IMR-90 (cell line): ENCODE data around the gene DSCAM. TPM values are rescaled to one million over a fixed set of nuclear protein-coding genes. Genes with fewer than 3 reads are reported as not detected.

ENCODE experiments used
- ATAC-seq: fragments of 200-7000 bp; cut with Tn5 transposase; 2 replicates; pipeline ENCODE4 v1.9.1; 2020; ENCODE audit warnings: low read depth, mild to moderate bottlenecking, moderate library complexity
- BruUV-seq: library from RNA; stranded (reverse); fragments of 400-500 nt; replicated peaks from 2 replicates; lab custom pipeline; 2021; lab: Mats Ljungman, UMichigan
- CTCF ChIA-PET: fragments of 300-600 bp; formaldehyde crosslinking; extraction: SDS; loops from one replicate; lab custom pipeline; 2021; ENCODE audit warnings: antibody characterized with exemption; lab: Yijun Ruan, JAX
- POLR2A ChIA-PET: fragments of 300-600 bp; sonication (Branson Sonifier 250); formaldehyde crosslinking; loops from one replicate; lab custom pipeline; 2022; ENCODE audit warnings: antibody characterized with exemption; ENCODE audit not compliant: unreplicated experiment; lab: Charles Lee
- DNase-seq: peaks from one replicate; pipeline ENCODE4 v3.0.0; 2013
- H2AFZ ChIP-seq: replicated peaks from 2 replicates; pipeline ENCODE3; 2013; ENCODE audit warnings: low read length, mild to moderate bottlenecking; ENCODE audit not compliant: poor library complexity
- H2AK5ac ChIP-seq: 2 replicates; pipeline ENCODE4 v1.6.1; 2013; ENCODE audit warnings: low read depth, low read length, inconsistent platforms
- H2AK9ac ChIP-seq: replicated peaks from 2 replicates; pipeline ENCODE3; 2013; ENCODE audit warnings: mild to moderate bottlenecking, low read depth, low read length, moderate library complexity; ENCODE audit not compliant: poor library complexity
- H2BK120ac ChIP-seq: 2 replicates; pipeline ENCODE4 v1.6.1; 2013; ENCODE audit warnings: low read depth, low read length, inconsistent platforms
- H2BK15ac ChIP-seq: 3 replicates; pipeline ENCODE4 v1.6.1; 2013; ENCODE audit warnings: low read depth, low read length, inconsistent platforms
- H2BK20ac ChIP-seq: 2 replicates; pipeline ENCODE4 v1.6.1; 2013; ENCODE audit warnings: low read depth, mild to moderate bottlenecking, inconsistent platforms, low read length, moderate library complexity
- H2BK5ac ChIP-seq: 2 replicates; pipeline ENCODE4 v1.6.1; 2013; ENCODE audit warnings: mild to moderate bottlenecking, low read depth, low read length, inconsistent platforms; ENCODE audit not compliant: poor library complexity, severe bottlenecking
- H3K14ac ChIP-seq: replicated peaks from 2 replicates; pipeline ENCODE4 v1.6.1; 2013; ENCODE audit warnings: low read depth, low read length, inconsistent platforms
- H3K18ac ChIP-seq: 2 replicates; pipeline ENCODE4 v1.6.1; 2013; ENCODE audit warnings: low read depth, low read length, control low read depth
- H3K23ac ChIP-seq: 2 replicates; pipeline ENCODE4 v1.6.1; 2013; ENCODE audit warnings: low read depth, low read length, inconsistent platforms
- H3K27ac ChIP-seq: 2 replicates; pipeline ENCODE4 v1.5.1; 2013; ENCODE audit warnings: mild to moderate bottlenecking, control low read depth, low read length; ENCODE audit not compliant: insufficient read depth
- H3K27me3 ChIP-seq: 2 replicates; pipeline ENCODE4 v1.6.1; 2013; ENCODE audit warnings: low read length; ENCODE audit not compliant: control insufficient read depth, insufficient read depth
- H3K36me3 ChIP-seq: 2 replicates; pipeline ENCODE4 v1.6.1; 2013; ENCODE audit warnings: low read length, mixed read lengths; ENCODE audit not compliant: control insufficient read depth, insufficient read depth
- H3K4ac ChIP-seq: 2 replicates; pipeline ENCODE4 v1.6.1; 2013; ENCODE audit warnings: low read depth, low read length, inconsistent platforms
- H3K4me1 ChIP-seq: 2 replicates; pipeline ENCODE4 v1.6.1; 2013; ENCODE audit warnings: low read length, mixed read lengths; ENCODE audit not compliant: control insufficient read depth, insufficient read depth
- H3K4me2 ChIP-seq: 2 replicates; pipeline ENCODE4 v1.6.1; 2013; ENCODE audit warnings: low read depth, mild to moderate bottlenecking, control low read depth, low read length, moderate library complexity
- H3K4me3 ChIP-seq: 2 replicates; pipeline ENCODE4 v1.5.1; 2013; ENCODE audit warnings: low read depth, mild to moderate bottlenecking, control low read depth, low read length, moderate library complexity; ENCODE audit not compliant: insufficient read depth
- H3K56ac ChIP-seq: 2 replicates; pipeline ENCODE4 v1.6.1; 2013; ENCODE audit warnings: low read length, inconsistent platforms; ENCODE audit not compliant: insufficient read depth; ENCODE audit errors: extremely low read depth
- H3K79me1 ChIP-seq, 2 experiments: 2 replicates each; pipeline ENCODE4 v1.6.1; 2013; ENCODE audit warnings: low read length in 2 of 2, inconsistent platforms in 1 of 2, low read depth in 1 of 2
- H3K9ac ChIP-seq: 2 replicates; pipeline ENCODE4 v1.6.1; 2013; ENCODE audit warnings: low read depth, low read length, control low read depth
- H3K9me1 ChIP-seq: 2 replicates; pipeline ENCODE4 v1.6.1; 2013; ENCODE audit warnings: low read length, inconsistent platforms; ENCODE audit not compliant: insufficient read depth
- H3K9me3 ChIP-seq: 2 replicates; pipeline ENCODE4 v1.6.1; 2013; ENCODE audit warnings: low read length; ENCODE audit not compliant: control insufficient read depth, insufficient read depth
- H4K20me1 ChIP-seq: 2 replicates; pipeline ENCODE4 v1.6.1; 2013; ENCODE audit warnings: low read length, inconsistent platforms; ENCODE audit not compliant: insufficient read depth
- H4K5ac ChIP-seq: 2 replicates; pipeline ENCODE4 v1.6.1; 2013; ENCODE audit warnings: mild to moderate bottlenecking, low read depth, low read length, control low read depth
- H4K8ac ChIP-seq, 2 experiments: 2 replicates each; pipeline ENCODE4 v1.6.1; 2013; ENCODE audit warnings: low read depth in 2 of 2, low read length in 2 of 2, control low read depth in 1 of 2, inconsistent platforms in 1 of 2
- H4K91ac ChIP-seq: 2 replicates; pipeline ENCODE4 v1.6.1; 2013; ENCODE audit warnings: low read depth, low read length, inconsistent platforms; ENCODE audit not compliant: insufficient read depth
- BHLHE40 ChIP-seq: fragments of 150-350 bp; IDR thresholded peaks from 2 replicates; pipeline ENCODE4 v1.6.1; 2016; ENCODE audit warnings: mild to moderate bottlenecking, low read depth, low read length
- CEBPB ChIP-seq: IDR thresholded peaks from 2 replicates; pipeline ENCODE4 v1.6.1; 2012; ENCODE audit warnings: low read depth, low read length, improper control_type of control experiment
- CHD1 ChIP-seq: IDR thresholded peaks from 2 replicates; pipeline ENCODE4 v1.6.1; 2012; ENCODE audit warnings: low read depth, low read length, improper control_type of control experiment
- CTCF ChIP-seq: conservative IDR thresholded peaks from 2 replicates; pipeline ENCODE4 v1.5.1; 2012; ENCODE audit warnings: mild to moderate bottlenecking, low read depth, low read length, improper control_type of control experiment
- ELK1 ChIP-seq: fragments of 150-350 bp; IDR thresholded peaks from 2 replicates; pipeline ENCODE4 v1.6.1; 2016; ENCODE audit warnings: low read depth, mild to moderate bottlenecking, low read length, moderate library complexity, borderline replicate concordance
- FOS ChIP-seq: fragments of 150-350 bp; IDR thresholded peaks from 2 replicates; pipeline ENCODE4 v1.6.1; 2016; ENCODE audit warnings: low read depth, low read length
- MAFK ChIP-seq: IDR thresholded peaks from 2 replicates; pipeline ENCODE4 v1.6.1; 2012; ENCODE audit warnings: low read depth, low read length, improper control_type of control experiment
- MAZ ChIP-seq: IDR thresholded peaks from 2 replicates; pipeline ENCODE4 v1.6.1; 2012; ENCODE audit warnings: low read depth, mild to moderate bottlenecking, low read length, improper control_type of control experiment, moderate library complexity, borderline replicate concordance
- MXI1 ChIP-seq: IDR thresholded peaks from 2 replicates; pipeline ENCODE4 v1.6.1; 2012; ENCODE audit warnings: low read depth, mild to moderate bottlenecking, low read length, moderate library complexity, borderline replicate concordance
- NFE2L2 ChIP-seq: fragments of 150-350 bp; IDR thresholded peaks from 2 replicates; pipeline ENCODE4 v1.6.1; 2016; ENCODE audit warnings: low read depth, mild to moderate bottlenecking, low read length
- POLR2A ChIP-seq: IDR thresholded peaks from 2 replicates; pipeline ENCODE4 v1.6.1; 2012; ENCODE audit warnings: mild to moderate bottlenecking, low read depth, low read length
- RAD21 ChIP-seq: IDR thresholded peaks from 2 replicates; pipeline ENCODE4 v1.6.1; 2012; ENCODE audit warnings: low read length, improper control_type of control experiment
- RCOR1 ChIP-seq: IDR thresholded peaks from 2 replicates; pipeline ENCODE4 v1.6.1; 2012; ENCODE audit warnings: mild to moderate bottlenecking, low read length, improper control_type of control experiment; ENCODE audit not compliant: insufficient replicate concordance
- RFX5 ChIP-seq: IDR thresholded peaks from 2 replicates; pipeline ENCODE4 v1.8.0; 2012; ENCODE audit warnings: low read depth, mild to moderate bottlenecking, low read length, moderate library complexity
- SMC3 ChIP-seq: fragments of 150-350 bp; IDR thresholded peaks from 2 replicates; pipeline ENCODE4 v1.6.1; 2016; ENCODE audit warnings: low read depth, mild to moderate bottlenecking, antibody characterized with exemption, low read length, moderate library complexity
- USF2 ChIP-seq: fragments of 150-350 bp; IDR thresholded peaks from 2 replicates; pipeline ENCODE4 v1.6.1; 2017; ENCODE audit warnings: mild to moderate bottlenecking, antibody characterized with exemption, low read length, low read depth
- WGBS, 2 experiments: methylation state at CpG; one replicate each; pipeline versions ENCODE4 v1.1.5 to v1.1.7; 2013; ENCODE audit warnings: missing lambda C conversion rate in 2 of 2; ENCODE audit not compliant: insufficient read length in 1 of 2; ENCODE audit errors: extremely low coverage in 2 of 2; 5-methylcytosine and 5-hydroxymethylcytosine counted together
- dilution Hi-C: fragments of 300-500 bp; cut with HindIII; formaldehyde crosslinking; loops from one replicate; pipeline ENCODE4 v1.14.3; 2018; ENCODE audit warnings: low sequenced_read_pairs; ENCODE audit not compliant: unreplicated experiment
- in situ Hi-C: fragments of 300-500 bp; cut with MboI; formaldehyde crosslinking; loops from 3 replicates; pipeline ENCODE4 v1.14.3; 2019; ENCODE audit warnings: low sequenced_read_pairs, inconsistent platforms, mixed read lengths
- intact Hi-C: fragments of 100-400 bp; cut with micrococcal nuclease; formaldehyde crosslinking; loops from 2 replicates; pipeline ENCODE4 v1.10.0; 2022
- polyA plus RNA-seq, 3 experiments: library from polyadenylated mRNA; depleted of rRNA; stranded (reverse); fragments of >200 nt; gene quantifications; 2 replicates each; pipeline ENCODE4 v1.2.3, GENCODE V29; 2012; ENCODE audit warnings: low replicate concordance in 1 of 3
- total RNA-seq: library from RNA; depleted of rRNA; stranded (reverse); fragments of >200 nt; gene quantifications from 2 replicates; pipeline ENCODE4 v1.2.3, GENCODE V29; 2012

The DSCAM gene
- total and polyA plus RNA-seq, 2 of the 4 experiments (the other 2 are of a cell fraction) = under 0.01 to 0.02 TPM

- intact Hi-C loops = no loop called here
- Histone ChIP-seq H3K9me1 (no peaks in the 10 kb centered on the region), H3K79me1 (no peaks in the 10 kb centered on the region), H3K18ac (no peak overlapping the region), H3K4me2 (no peak overlapping the region), H3K36me3 (no peaks in the 10 kb centered on the region), H3K4ac (no peak overlapping the region), H3K14ac (no peak overlapping the region), H3K27ac (no peak overlapping the region), H2AK9ac (no peak overlapping the region), H2BK120ac (no peak overlapping the region), H4K8ac (no peak overlapping the region), H2AFZ (no peak overlapping the region), H3K4me1 (no peaks in the 10 kb centered on the region), H4K20me1 (no peaks in the 10 kb centered on the region), H3K56ac (no peak overlapping the region), H3K23ac (no peak overlapping the region), H2BK15ac (no peak overlapping the region), H4K5ac (no peak overlapping the region), H2BK5ac (no peak overlapping the region), H3K27me3 (no peaks in the 10 kb centered on the region), H2AK5ac (no peak overlapping the region), H3K9me3 (peaks cover 20% of the 10 kb centered on the region), H3K4me3 (no peak overlapping the region), H2BK20ac (no peak overlapping the region), H3K9ac (no peak overlapping the region), H4K91ac (no peak overlapping the region)
- ATAC-seq (no peak), DNase-seq (no peak)
- WGBS, 2 experiments = 47% methylated on average over 3 of the region's 5 CpGs; no CpG with 5 or more reads in 1 of the 2 experiments
- in situ Hi-C loops = no loop called here
- no TSS peak for BruUV-seq
- TF ChIP-seq NFE2L2 = no peak
- TF ChIP-seq RCOR1 = no peak
- TF ChIP-seq RFX5 = no peak
- no peak for TF ChIP-seq SMC3
- no peak for TF ChIP-seq BHLHE40
- TF ChIP-seq ELK1 = no peak
- TF ChIP-seq MXI1 = no peak
- TF ChIP-seq MAFK = no peak
- no peak for TF ChIP-seq POLR2A
- TF ChIP-seq USF2 = no peak
- TF ChIP-seq FOS = no peak
- TF ChIP-seq MAZ = no peak
- no peak for TF ChIP-seq CEBPB
- no peak for TF ChIP-seq RAD21
- TF ChIP-seq CTCF = no peak
- TF ChIP-seq CHD1 = no peak
- CTCF ChIA-PET = no interaction called here
- dilution Hi-C loops = no loop called here
- POLR2A ChIA-PET = no interaction called here
These were observed 825.2 kb downstream of the DSCAM start for GRCh38 chr21:40021558-40022351.
